Daoy (cell line): ENCODE results near the gene SMARCC2. TPM values are rescaled to one million over a fixed set of nuclear protein-coding genes. Genes with fewer than 3 reads are reported as not detected.

Experiments
- DNase-seq: peaks from one replicate; pipeline ENCODE4 v3.0.0-alpha.2; 2015; ENCODE audit warnings: low read depth
- total RNA-seq: library from RNA; depleted of rRNA; stranded (reverse); fragments of >200 nt; shearing (Covaris generic); gene quantifications from 2 replicates; pipeline ENCODE4 v1.2.3, GENCODE V29; 2014

The SMARCC2 gene
- total RNA-seq, 1 experiment from 2014 or later: 25.6 TPM

DNA sequence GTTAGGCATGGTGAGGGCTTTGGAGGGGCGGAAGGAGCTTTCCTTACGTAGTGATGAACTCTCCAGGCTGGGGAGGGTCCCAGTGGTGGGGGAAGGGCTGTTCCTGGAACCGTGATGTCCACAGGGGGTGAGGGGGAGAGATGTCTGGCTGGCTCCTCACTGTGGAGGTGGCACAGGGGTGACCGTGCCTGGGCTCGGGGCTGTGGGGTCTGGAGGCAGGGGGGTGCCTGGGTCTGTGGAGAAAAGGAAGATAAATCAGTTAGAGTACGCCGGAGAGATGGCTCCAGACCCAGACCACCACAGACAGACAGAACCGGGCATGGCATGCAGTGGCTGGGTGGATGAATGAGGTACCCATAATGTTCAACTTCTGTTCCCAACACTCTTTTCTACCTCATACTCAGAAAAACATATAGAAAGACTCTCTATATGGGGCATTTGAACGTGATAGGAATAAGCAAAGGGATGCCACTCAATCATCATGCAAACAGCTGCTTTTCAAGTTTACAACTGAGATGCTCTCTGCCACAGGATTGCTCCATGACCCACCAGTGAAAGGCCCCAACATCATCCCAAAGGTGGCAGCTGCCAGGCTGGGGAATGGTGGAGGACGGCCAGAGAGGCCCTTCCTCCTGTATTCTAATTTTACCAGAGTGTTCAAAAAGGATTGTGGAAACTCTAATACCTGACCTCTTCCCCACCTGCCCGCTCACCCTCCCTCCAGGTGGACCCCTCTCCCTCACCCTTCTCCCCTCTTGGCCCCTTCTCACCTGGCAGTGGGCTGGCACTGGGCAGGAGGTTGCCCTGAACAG is 25.5 kb downstream of the SMARCC2 start:
- DNase-seq: no peak

DNA sequence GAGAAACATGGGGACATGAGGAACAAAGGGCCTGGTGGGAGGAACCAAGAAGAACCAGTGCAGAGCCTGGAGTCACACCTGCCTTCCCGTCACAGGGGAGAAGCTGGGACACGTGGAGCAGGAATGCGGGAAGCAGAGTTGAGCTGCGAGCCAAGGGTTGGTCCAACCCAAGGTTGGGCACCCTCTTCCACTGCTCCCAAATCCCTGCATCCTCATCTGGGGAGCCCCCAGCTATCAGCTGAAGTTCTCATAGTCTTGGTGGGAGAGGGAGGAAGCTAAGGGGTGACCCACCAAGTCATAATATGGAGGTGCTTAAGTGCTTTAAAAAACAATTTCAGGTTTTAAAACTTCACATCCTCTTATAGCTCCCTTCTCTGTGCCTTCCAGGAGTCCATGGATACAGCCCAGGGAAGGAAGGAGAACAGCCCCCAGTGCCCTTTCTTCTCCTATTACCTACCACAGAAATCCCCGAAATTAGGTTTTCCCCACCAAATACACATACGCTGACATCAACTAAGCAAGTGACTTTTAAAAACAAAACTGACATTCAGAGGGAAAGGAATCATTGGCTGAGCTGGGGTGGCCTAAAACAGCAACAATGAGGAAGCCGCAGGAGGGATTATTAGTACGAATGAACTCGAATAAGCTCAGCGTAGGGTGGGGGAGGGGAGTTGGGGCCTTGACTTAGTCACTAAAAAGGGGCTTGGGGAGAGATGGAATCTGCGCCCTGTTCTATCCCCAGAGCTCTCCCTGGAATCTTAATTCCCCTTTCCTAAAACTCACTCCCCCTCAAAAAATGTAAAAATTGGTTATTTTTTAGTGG is 26.6 kb downstream of the SMARCC2 start:
- no peak for DNase-seq

DNA sequence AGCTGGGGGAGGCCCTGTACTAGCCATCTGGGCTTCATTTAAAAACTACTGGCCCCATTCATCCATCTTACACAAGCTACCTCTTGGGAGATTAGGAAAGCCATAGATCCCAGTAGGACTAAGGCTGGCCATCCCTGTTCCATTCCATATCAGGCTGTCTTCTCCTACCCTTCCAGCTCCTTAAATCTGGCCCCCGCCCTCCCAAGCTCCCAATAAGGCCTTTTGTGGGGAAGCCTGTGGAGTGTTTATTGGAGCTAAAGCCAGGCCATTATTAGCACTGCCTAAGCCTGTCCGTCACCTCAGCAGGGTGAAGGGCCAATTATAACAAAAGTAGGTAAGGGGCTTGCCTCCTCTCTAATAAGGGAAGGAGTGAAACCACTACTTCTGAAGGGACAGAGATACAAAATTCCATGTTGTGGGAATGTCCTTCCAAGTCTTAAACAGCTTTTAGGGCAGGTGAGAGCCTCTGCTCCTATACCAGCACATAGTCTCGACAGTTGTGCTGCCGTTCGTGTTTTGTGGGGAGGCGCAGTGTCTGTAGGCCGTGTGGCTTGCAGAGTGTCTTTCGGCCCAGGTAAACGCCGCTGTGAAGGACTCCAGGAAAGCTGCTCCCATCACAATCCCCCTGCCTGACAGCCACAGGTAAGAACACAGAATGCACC is 27.5 kb downstream of the SMARCC2 start:
- DNase-seq: no peak

DNA sequence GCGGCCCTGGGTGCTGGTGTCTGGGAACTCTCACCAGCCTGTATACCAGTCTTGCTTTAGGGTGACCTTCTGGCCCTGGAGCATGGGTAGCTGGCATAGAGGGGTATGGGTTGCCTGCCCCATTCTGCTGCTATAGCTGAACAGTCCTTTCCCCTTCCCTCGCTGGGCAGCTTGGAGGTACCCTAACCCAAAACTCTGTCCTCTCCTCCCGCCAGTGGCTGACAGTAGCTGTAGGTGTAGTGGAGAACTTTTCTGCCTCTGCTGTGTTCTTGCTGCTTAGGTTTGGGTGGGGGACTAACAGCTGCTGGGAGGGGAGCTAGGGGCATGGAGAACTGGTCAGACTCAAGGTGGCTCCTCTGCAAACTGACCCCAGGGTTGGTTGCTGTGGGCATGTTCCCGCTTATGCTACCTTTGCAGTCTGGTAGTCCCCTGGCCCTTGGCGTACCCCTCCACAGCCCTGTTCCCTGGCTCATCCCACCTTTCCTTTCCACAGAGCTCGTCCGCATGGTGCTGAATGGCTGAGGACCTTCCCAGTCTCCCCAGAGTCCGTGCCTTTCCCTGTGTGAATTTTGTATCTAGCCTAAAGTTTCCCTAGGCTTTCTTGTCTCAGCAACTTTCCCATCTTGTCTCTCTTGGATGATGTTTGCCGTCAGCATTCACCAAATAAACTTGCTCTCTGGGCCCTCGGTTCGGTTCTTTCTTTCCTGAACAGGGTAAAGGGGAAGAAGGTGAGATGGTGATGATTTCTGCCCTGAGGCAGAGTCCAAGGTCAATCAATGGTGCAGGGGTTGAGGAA is 28.2 kb downstream of the SMARCC2 start:
- DNase-seq: no peak

DNA sequence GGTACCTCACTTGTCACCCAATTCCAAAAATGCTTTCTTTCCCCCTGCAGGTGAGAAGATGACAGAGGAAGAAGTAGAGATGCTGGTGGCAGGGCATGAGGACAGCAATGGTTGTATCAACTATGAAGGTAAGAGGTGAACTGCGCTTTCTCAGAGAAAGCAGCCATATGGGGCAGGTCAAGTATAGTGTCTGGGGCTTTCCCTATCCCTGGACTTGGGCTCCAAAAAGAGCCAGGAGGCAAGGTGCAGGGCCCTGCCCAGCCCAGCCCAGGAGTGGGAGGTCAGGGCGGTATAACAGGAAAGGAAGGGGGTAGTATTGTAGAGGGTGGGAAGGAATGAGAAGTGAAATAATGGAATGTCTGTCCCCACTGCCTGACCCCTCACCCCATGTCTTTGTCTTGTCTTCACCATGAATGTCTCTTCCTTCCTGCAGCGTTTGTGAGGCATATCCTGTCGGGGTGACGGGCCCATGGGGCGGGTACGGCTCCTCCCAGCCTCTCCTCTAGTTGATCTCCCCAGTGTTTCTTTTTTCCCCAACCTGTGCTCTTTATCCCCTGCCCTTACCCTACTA is 29.0 kb downstream of the SMARCC2 start:
- peak; percentile 32 for DNase-seq

DNA sequence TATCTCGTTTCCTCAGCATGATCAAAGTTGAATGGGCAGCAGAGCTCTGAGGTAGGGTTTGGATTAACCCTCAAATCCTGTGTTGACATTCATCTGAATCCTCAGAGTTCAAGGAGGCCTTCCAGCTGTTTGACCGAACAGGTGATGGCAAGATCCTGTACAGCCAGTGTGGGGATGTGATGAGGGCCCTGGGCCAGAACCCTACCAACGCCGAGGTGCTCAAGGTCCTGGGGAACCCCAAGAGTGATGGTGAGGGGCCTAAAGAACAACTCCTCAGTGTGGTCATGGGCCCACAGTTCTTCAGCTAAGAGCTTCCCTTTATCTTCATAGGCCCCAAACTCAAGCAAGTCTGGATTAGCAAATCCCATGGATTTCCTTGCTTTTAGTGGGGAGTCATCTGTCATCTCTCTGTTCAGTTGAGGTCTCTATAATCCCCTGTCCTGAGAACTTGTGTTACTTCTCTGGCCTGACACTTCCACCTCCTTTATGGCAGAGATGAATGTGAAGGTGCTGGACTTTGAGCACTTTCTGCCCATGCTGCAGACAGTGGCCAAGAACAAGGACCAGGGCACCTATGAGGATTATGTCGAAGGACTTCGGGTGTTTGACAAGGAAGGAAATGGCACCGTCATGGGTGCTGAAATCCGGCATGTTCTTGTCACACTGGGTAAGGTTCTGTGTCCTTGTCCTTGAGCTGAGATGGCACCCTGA is 29.6 kb downstream of the SMARCC2 start:
- no peak for DNase-seq

DNA sequence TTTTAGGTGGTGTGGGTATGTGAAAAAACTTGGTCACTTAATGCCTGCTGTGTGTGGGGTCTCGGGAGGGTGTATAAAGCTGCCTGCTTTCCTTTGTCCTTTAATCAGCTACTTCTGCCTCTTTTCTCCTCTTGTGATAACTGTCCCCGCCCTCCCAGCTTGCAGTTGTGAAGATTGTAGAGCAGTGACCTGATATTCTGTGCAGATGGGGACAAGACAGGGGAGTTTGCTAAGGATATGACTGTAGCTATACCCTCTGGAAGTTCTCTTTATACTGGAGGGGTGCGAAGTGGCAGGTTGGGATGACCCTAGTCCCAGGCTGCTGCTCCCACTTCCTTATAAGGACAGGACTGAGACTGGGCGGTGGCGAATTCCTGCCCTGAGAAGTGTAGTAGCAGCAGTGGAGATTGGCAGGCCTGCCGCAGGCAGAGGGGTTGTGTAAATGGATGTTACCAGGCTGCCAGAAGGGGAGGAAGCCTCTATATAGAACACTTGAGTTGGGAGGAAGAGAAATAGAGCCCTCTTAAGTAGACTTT is 30.3 kb downstream of the SMARCC2 start:
- peak; percentile 74 for DNase-seq

DNA sequence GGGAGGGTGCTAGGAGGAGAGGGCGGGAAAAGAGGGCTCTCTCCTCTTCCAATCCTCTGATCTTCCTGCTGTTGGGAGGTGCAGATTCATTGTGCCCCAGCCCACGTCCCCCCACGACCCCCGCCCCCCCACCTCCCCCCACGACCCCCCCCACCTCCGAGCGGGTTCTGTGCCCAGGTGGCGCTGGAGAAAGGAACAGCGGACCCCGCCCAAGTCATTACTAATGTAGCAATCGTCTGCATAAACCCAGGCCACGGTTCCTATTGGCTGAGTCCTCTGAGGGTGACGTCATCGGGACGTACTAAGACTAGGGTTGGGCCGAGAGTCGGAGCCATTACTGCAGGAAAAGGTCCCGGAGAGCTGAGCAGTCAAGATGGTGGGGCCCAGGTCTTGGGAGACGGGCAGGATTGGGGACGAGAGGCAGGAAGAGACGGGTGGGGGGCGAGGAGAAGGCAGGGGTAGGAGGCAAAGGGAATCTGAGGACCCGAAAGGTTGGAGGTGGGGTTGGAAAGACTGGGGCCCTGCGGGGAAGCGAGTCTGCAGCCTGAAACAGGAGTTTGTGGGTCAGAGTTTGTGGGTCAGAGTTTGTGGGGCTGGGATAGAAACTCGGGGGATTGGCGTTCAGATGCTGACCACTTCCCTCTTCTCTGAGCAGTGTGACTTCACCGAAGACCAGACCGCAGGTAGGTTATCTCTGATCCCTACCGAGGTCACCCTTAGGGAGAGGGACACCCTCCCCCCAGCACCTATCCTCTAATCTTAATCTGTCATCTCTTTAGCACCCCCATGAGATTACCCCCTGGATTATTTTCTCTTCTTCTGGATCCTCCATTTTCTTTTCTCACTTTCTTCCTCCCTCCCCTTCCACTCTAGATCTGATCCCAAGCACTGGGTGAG is 31.0 kb downstream of the SMARCC2 start, which contains the start of gene MYL6:
Gene MYL6, plus strand, starts transcription at position 331 of the 897 bp plus-strand sequence. Its CDS starts 43 bp downstream, at position 374.
- peak; percentile 98 for DNase-seq

DNA sequence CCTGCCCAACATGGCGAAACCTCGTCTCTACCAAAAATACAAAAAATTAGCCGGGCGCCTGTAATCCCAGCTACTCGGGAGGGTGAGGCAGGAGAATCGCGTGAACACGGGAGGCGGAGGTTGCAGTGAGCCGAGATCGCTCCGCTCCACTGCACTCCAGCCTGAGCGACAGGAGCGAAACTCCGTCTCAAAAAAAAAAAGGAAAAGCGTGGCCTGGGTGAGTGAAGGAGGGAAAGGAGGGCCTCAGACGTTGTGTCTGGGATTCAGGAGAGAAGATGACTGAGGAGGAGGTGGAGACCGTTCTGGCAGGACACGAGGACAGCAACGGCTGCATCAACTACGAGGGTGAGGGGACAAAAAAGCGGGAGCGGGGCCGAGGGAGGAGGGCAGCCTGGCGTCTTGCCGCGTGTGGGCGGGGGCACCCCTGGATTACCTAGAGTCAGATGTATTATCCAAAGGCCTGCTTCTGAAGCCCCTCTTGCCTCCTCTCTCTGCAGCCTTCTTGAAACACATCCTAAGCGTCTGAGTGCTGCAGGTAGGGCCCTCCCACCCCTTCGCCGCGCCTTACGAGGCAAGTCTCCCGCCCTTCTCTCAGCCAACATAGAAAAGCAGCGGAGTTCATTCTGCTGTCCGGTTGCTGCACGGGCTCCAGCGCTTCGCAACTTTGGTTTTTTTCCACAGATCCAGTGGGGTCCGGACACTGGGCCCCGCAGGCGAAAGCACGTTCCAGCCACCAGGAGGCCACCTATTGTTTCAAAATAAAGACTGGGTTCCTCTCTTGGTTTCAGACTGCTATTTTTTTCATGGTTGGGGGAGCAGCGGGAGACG is 31.9 kb downstream of the SMARCC2 start:
- peak; percentile 84 for DNase-seq

DNA sequence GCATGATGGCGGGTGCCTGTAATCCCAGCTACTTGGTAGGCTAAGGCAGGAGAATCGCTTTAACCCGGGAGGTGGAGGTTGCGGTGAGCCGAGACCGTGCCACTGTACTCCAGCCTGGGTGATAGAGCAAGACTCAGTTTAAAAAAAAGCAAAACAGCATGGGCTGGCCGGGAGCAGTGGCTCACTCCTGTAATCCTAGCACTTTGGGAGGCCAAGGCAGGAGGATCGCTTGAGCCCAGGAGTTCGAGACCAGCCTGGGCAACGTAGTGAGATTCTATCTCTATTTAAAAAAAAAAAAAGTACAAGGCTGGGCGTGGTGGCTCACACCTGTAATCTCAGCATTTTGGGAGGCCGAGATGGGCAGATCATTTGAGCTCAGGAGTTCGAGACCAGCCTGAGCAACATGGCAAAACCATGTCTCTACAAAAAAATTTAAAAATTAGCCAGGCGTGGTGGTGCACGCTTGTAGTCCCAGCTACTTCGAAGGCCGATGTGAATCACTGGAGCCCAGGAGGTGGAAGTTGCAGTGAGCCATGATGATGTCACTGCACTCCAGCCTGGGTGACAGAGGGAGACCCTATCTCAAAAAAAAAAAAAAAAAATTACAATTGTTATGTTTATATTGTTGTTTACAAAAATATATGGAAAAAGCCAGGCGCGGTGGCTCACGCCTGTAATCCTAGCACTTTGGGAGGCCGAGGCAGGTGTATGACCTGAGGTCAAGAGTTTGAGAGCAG is 32.7 kb downstream of the SMARCC2 start:
- peak; percentile 60 for DNase-seq

DNA sequence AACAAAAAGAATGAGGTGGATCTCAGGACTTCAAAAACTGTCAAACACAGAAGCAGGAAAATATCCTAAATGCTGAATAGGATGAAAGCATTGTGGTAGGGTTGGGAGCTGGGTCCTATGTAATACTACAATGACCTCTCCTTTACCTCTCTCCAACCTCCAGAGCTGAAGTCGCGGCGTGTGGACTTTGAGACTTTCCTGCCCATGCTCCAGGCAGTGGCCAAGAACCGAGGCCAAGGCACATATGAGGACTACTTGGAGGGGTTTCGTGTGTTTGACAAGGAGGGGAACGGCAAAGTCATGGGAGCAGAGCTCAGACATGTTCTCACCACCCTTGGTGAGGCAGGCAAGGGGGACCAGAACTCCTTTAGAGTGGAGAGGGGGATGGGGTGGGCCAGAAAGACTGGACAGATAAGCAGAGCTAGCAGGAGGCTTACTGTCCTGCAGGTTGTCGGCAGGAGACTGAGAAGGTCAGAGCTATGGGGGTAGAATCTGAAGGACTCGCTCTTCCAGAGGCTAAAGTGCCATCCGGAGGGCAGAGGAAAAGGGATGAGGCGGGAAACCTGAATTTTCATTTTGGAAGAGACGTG is 33.9 kb downstream of the SMARCC2 start:
- DNase-seq: no peak

DNA sequence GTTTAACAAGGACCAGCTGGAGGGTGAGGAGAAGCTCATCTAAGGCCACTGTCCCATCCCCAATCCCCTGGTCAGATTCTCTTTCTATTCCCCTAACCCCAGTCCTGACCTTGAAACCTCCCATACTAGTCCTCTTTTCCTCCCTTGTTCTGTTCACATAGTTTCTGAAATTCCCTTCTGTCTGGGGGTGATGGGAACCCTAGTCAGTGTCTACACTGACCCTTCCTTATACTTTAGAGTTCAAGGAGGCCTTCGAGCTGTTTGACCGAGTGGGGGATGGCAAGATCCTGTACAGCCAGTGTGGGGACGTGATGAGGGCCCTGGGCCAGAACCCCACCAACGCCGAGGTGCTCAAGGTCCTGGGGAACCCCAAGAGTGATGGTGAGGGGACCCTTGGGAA is 34.5 kb downstream of the SMARCC2 start:
- DNase-seq: no peak

DNA sequence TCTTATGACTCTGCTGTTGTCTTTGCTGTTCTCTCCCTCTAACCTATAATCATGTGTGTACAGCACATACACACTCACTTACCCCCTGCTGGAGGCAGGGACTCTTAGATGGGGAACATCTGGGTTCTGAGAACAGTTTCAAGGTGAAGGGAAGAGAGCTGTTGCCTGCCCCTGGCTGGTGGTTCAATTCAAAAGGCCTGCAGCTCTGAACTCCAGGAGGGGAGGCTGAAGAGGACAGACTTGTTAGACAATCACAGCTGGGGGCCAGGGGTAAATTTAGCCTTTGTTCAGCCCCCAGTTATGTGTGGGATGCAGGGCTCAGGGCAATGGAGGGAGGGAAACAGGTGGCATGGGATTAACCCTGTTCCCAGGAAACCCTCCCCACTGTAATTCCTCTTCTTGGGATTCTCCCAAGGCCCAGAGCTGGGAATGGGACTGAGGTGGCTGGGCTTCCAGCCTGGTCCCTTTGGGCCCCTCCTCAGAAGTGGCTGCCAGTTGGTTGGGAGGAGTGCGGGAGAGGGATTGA is 35.0 kb downstream of the SMARCC2 start:
- no peak for DNase-seq

DNA sequence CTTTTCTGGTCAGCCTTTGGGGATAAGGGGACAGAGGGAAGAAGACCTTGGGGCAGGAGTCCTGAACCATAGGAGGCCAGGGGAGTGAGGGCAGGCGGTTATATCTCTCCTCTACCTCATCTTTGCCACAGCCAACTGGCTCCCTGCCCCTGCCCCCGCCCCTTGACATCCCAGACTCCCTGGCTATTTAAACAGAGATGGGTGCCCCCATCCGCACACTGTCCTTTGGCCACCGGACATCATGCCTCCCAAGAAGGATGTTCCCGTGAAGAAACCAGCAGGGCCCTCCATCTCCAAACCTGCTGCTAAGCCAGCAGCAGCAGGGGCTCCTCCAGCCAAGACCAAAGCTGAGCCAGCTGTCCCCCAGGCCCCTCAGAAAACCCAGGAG is 35.6 kb downstream of the SMARCC2 start:
- no peak for DNase-seq

DNA sequence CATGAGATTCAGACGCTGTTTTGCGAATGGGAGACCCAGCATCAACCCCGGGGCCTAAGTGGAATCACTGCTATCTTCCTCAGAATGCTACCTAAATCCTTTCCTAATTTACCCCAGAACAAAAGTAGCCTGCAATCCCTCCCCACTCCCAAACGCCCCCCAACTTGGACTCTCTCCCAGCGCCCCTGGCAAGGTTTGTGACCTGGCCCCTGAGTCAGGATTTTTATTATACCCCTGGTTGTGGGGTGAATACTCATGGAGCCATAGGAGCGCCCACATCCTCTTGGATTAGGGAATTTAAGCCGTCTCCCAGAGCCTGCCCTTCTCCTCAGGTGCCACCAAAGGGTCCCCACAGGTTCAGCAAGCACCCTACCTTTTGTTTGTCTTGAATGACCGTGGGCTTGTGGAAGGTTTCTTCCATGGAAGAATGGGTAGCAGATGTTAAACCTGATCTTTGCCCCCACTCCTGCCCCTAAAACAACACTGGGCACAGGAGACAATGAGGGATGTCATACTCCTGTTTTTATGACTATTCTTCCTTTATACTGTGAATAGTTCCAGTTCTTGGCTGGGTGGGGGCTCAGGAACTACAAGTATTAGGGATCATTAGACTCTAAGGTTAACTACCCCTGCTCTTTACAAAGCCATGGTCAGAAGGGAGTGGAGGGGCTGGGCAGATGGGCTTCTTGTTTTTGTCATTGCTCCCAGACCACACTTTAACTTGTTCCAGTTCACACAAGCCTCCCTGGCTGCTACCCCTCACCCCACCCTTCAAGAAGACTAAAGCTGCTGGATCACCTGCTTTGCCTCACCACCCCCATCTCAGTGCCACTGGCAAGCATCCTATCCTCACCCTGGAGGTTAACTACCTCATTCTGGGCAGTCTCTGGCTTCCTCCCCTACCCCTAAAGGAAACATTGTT is 36.3 kb downstream of the SMARCC2 start:
- DNase-seq: no peak
